ENCODE results near the gene DLX3.

Gene DLX3

DNA sequence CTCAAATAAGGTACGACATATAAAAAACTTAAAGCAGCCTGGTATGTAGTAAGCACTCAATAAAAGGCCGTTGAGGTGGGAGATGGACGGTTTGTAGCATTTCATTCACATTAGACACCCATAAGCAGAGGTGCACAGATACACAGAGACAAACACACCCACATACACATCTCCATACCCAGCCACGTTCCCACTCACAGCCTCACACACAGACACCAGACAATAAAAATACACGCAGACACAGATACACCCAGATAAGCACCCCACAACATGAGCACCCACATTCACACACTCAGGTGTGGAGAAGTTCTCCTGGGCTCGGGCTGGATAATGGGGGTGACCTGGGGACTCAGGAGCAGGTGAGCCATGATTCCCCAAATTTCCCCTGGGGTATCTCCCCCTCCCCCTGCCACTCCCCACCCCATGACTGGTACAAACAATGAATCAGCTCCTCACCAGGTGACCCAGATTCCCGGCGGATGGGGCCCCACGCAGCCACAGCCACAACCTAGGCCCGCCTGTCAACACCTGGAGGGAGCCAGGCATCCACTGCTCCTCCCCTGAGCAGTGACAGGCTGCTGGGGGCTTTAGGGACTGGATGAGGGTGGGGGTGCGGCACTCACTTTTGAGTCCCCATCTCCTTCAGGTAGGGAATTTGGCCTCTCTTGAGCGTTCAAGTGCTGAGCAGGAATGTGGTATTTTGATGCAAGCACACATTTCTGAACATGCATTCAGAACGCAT lies 2.7 kb downstream of the DLX3 start:
- no peak for DNase-seq

DNA sequence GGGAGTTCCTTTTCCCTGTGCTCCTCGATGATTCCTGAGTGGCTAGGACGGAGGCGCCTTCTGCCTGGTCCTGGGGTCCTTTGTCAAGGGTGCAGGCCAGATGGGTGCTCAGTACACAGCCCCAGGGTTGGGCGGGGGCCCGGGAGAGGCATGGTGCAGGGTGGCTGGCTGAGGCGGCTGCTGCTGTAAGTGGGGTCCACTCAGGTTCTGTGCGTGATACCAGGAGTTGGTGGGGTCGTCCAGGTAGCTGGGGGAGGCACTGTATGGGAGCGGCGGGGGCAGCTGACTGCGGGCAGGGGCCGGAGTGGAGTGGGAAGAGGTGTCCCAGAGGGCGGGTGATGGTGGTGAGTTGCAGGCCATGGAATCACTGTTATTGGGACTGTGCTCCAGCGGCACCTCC lies 3.6 kb downstream of the DLX3 start:
- DNase-seq, result no peak

DNA sequence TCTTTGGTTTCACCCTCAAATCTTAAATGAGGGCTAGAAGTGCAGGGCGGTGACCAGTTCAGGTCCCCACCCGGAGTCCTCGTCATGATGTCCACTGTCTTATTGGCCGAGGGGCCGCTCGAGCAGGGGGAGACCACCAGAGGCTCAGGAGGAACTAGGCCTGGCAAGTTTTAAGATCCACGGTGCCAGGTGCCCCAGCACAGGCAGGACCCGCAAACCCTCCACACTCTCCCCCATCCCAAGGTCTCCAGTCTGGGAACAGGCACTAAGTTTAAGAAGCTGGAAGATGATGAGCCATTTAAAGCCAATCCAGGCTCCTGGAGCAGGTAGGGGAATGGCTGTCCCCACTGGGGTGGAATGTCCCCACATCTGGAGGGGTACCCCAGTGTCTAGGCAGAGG lies 4.1 kb downstream of the DLX3 start:
- no peak for DNase-seq

DNA sequence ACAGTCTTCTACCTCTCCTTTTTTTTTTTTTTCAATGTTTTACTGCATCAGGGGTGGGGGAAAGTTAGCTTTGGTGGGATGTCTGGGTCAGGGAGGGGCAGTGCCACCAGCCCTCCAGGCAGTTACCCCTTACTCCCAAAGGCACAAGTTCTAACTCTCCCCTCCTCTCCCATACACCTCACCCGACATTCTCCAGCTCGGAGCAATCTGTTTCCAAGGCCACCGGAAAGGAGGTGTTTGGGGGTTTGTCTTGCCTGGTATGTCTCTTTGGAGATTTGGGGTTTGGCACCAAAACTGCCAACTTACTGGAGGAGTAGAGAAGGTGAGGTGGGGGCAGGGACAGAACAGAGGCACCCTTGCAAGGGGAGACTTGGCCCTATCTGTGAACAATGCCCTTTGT lies 4.7 kb downstream of the DLX3 start:
- DNase-seq, result no peak

DNA sequence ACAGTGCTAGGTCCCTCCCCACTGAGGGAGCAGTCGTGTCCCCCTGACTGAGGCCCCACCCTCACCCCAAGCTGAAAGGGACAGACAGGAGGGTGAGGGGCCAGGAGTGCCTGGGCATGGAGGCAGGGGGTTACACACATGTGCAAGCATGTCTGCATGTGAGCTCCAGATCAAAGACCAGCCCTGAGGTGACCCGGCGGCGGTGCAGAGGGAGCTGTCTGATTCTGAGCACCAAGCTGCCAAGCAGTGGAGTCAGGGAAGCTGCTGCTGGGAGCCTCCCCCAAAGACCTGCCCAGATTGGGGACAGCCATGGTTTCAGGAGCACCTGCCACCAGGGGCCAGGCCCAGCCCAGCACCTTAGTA lies 5.5 kb downstream of the DLX3 start:
- DNase-seq, result no peak

DNA sequence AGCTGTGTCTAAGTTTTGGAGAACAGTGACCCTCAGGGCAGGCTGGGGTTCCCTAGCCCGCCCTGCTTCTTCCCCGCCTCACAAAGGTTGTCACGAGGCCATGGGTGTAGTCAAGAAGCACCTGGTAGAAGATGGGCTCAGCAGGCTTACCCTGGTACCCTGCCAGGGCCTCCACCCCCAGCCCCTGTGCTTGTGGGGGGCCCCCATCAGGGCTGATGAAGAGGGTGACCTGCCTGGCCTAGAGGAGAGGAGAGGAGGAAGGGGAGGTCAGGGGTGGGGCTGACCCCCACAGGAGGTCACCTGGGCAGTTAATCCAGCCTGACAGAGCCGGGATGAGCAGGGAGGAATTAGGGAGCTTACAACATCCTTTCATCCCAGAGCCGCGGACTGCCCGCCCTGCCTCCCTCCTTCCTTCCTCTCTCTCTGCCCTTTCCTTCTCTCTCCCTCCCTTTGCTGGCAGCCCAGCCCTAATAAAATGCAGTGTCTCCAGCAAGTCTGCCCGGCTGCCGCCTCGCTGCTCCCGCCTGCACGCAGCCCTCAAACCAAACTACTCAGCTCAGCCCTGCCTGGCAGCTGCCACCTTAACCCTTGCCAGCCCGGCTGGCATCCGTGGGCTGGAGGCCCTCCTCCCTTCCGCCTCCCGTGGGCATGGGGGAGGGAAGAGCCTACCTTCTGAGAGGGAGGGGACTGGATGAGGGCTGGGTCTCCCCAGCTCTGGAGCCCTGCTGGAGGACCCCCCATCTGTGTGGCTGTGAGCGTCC lies 7.2 kb downstream of the DLX3 start:
- no peak for DNase-seq

DNA sequence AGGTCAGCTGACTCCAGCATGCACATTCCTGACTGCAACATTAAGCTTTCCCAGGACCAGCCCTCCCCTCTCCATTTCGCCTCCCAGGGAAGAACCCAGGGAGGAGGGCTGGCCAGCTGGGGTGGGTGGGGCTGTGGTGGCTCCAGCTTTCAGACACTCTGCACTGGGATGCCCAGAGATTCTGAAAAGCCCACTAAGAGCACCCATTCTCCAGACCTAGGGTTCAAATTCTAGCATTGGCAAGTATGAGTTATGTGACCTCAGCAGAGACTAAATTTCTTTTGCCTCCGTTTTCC lies 7.8 kb downstream of the DLX3 start:
- DNase-seq, result no peak

DNA sequence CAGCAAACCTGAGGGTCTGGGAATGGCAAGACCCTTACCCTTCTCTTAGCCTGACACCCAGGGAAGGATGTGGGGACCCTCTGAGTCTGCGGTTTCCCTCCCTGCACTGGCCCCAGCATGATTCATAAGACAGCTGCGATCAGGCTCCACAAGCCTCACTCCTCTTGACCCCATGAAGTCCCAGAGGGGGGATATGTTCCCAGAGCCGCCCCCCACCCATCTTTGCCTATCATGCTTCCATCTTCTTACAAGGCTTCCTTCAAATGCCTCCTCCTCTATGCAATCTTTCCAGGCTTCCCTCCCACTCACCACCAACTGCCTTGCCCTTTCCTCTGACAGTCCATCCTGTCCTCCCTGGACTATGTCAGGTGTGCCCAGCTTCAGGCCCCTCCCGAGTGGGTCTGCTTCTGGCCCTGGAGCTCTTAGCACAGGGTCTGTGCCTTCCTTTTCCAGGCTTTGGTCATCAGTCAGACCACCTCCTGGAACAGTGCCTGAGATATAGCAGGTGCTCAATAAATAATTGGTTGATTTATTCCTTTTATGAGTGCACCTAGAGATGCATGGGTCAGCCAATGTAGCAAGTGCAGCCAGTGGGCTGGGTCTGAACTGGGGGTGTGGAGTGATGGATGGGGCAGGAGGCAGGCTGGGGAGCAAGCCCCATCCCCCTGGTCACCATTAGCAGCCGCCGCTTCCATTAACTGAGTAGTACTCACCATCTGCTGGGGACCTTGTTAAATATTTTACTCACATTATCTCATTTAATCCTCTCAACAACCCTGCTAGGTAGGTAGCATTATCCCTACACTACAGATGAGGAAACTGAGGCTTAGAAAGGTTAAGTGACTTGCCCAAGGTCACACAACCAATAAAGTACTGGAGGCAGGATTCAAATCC lies 8.4 kb downstream of the DLX3 start:
- DNase-seq, result no peak

DNA sequence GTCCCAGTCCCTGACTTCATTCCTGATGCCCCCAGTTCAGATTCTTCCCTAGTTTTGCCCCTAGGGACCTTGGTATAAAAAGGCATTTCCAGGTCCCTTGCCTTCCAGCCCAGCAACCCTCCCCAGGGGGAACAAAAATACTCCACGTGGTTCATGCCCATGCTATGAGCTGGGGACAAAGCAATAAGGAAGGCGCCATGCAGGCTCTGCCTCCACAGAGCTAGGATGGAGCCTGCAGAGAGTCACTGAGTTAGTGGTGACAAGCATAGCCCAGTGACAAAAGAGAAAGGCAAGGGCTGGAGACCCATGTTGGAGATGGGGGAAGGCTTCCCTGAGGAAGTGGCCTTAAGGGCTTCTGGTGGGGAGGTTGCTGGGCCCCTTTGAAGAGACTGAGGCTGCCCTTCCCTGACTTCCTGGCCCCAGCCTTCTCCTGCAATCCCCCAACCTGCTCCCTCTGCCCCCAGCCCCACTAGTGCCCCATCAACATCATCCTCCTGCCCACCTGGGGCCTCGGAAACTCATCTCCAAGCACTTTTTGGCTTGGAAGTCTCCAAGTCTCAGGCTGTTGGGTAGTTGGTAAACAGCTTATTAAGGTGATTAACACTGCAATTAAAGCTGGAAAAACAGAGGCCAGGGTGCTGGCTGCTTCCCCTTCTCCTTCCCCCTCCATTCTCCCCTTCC lies 9.6 kb downstream of the DLX3 start:
- no peak for DNase-seq

DNA sequence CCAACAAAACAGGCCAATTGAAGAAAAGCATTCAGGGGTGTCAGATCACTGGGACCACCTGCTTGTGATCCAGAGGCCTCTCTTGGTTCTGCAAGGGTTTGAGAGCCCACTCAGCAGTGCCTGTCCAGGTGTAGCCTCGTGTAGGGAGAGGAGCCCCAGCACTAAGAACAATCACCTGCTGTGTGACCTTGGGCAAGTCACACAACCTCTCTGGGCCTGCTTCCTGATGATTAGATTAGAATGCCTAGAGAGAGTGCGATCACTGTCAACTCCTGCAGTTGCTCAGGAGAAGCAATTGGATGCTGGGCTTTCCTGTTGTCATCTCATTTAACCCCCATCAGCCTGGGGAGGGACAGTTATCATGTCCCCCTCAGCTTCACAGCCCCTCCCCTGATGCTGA lies 10.2 kb downstream of the DLX3 start:
- DNase-seq, result no peak

DNA sequence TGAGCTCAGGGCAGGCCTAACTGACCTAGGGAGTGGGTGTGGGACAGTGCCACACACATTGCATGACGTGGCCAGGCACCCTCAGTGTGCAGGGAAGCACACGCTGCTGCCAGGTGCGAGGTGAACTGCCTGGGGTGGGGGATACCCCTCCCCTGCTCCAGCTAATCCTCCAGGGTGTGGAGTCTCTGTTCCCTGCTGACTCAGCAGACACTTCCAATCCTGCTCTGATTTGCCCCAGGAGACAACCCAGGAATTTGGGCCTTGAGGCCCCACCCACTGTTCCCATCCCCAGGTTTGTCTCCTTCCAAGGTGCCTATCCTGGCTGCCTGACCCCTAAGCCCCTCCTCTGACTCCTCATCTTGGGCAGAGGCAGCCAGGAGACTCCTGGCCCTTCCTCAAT lies 10.7 kb downstream of the DLX3 start:
- DNase-seq, result no peak

DNA sequence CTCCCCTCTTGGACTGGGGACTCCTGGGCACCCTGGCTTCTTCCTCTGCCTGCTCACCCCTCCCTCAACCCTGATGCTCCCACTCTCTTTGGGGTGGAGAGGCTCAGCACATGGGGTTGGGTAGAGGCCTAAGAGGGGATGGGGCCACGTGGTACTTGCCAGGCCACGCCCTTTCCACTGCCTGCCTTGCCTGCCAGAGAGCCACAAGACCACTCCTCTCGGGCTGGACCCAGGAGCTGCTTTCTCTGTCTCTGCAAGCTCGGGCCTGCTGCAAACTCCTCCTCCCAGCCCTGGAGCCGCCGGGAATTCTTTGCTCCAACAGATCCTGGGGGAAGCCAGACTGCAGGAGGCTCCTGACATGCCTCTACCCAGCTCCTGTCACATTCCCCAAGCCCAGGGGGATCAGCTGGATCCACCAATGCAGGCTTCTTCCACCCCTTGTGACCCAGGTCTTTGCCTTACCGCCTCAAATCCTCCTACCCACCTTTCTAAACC lies 14.3 kb downstream of the DLX3 start:
- no peak for DNase-seq

DNA sequence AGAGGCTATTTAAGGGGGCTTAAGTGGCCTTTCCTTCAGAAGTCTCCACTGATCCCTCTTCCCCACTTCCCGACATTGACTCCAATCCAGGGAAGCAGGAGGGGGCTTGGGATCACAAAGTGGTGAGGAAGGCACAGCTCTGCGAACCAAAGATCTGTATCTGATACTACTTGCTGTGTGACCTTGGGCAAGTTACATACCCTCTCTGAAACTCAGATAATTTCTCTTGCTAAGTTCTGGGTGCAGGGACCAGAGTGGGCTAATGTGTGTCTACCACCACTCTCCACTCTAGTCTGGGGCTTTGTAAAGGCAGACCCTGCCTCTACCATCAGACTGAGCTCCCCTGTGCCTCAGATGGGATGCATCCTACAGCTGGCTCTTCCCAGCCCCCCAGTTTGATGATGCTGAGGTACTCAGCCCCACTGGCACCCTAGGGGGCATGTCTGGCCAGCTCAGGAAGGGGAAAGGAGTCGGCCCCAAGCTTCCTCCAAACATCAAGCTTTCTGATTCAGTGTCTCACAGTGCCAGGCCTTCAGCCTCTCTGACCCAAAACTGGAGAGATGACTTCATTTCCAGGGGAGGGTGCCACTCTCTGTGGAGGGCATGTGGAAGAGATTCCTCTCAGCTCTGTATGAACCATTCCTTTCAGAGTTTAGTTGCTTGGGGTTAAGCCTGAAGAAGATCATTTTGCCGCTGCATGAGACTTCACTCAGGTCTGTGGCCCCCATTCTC lies 15.1 kb downstream of the DLX3 start:
- no peak for DNase-seq

DNA sequence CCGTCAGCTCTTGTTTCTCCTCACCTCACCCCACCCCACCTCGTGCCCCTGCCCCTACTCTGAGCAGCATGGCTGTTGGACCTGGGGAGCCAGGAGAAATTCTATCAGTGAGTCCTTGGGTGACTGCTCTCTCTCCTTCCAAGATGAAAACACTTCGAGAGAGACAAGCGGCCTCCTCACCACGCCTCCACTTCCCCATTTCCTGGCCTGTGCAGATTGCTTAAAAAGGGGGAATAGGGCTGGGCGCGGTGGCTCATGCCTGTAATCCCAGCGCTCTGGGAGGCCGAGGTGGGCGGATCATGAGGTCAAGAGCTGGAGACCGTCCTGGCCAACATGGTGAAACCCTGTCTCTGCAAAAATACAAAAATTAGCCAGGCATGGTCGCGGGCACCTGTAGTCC lies 16.5 kb downstream of the DLX3 start:
- no peak for DNase-seq

DNA sequence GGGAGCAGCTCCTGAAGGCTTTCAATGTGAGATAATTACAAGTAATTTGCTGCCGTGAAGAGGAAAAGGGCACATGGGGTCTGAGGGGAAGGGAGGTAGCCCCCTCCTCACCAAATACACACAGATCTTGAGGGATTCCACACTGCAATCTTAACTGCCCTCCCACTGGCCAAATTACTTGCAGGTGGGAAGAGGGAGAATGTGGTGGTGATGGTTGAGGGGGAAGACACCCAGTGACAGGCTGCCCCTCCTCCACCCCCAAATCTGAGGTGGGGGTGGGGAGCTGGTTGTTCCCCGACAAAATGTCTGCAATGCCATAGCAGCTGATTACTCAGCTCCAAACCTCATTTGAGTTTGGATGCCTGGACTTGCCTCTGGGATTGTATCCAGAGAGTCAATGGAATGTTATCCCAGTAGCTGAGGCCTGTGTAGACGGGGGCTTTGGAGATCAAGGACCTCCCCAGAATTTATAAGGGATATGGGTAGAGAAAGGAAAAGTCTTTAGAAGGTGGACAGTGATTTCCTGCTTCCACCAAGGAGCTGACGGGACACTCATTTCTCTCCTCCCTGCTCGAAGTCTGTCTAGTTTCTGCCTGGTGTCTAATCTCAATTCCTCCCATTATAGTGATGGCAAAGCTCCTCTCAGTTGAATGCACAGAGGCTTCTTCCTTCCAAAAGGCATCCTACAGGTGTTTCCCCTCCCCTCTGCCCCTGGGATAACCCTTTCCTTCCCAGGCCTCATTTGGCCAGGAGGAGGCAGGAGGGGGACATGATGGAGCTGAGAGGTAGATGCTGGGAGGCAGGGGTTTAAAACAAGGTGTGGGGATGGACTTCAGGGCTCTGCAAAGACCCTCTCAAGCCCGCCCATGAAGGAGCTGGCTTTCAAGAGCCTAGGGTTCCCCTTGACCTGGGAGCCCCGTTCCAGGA lies 17.3 kb downstream of the DLX3 start:
- DNase-seq, result no peak

DNA sequence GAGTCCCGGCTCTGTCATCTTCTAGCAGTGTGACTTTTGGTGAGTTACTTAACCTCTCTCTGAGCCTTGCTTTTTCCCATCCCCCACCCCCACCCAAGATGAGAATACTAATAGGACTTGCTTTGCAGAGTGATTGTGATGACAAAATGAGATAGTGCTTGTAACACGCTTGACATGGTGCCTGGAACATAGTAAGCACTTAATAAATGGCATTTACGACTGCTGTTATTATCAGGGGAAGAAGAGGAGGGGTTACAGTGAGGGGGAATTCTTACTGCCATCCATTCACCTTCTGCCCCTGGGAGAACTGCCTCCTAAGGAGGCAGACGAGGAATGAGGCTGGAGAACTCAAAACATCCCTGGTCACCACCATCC lies 18.2 kb downstream of the DLX3 start:
- DNase-seq, result no peak

DNA sequence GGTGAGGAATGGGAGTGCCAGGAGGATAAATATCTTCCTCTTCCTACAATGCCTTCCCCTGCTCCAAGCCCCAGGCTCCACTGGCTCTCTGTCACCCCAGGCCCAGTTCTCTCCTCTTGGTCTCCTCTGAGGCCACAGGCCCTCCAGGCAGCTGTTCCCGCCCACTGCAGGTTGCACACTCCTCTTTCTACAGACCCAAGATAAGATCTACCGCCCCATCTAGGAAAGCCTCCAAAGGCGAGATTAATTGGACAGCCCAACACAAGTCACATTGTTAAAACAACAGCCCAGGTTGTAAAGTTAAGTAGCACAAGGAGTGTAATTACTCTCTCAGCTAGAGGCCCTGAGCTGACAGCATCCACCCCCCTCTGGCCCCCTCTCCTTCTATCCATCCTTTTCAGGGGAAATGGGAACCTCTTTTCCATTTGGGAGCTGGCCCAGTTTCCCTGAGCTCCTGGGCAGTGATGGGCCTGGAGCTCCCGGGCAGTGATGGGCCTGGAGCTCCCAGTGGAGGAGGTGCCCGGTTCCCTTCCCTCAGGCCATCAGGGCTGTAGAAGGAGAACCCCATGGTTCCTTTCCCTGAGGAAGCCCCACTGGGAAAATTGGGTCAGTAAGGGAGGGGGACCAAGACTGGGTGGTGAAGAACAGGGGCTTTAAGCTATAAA lies 18.7 kb downstream of the DLX3 start:
- no peak for DNase-seq

DNA sequence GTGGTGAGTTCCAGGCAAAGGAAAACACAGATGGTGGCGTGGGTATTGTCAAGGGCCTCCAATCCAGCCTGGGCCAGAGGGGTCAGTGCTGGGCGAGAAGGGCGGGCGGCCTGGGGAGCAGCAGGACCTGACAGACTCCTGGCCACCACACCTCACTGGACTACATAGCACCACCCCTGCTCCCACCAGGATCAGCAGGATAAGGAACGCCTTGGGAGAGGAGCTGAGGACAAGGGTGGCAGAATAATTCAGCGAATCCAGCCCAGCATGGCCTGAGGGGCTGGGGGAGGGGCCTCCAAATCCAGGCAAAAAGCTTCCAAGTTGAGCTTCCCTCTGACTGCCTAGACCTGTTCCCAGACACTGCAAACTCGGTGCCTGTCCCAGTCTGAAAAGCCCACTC lies 19.5 kb downstream of the DLX3 start:
- no peak for DNase-seq

DNA sequence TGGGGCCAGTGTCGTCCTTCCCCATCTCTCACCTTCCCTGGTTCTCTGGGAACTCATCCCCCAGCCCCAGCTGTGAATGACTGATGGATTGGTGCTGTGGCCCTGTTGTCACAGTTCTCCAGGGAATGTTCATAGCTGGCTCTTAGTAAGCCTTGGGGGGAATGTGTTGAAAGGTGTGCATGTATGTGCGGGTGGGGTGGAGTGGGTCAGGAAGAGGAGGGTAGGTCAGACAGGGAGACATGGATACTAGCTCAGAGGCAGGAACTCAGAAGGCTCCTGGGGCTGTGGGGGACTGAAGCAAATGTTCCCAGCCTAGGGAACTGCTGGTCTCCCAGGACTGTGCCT lies 21.8 kb downstream of the DLX3 start:
- DNase-seq, result no peak

DNA sequence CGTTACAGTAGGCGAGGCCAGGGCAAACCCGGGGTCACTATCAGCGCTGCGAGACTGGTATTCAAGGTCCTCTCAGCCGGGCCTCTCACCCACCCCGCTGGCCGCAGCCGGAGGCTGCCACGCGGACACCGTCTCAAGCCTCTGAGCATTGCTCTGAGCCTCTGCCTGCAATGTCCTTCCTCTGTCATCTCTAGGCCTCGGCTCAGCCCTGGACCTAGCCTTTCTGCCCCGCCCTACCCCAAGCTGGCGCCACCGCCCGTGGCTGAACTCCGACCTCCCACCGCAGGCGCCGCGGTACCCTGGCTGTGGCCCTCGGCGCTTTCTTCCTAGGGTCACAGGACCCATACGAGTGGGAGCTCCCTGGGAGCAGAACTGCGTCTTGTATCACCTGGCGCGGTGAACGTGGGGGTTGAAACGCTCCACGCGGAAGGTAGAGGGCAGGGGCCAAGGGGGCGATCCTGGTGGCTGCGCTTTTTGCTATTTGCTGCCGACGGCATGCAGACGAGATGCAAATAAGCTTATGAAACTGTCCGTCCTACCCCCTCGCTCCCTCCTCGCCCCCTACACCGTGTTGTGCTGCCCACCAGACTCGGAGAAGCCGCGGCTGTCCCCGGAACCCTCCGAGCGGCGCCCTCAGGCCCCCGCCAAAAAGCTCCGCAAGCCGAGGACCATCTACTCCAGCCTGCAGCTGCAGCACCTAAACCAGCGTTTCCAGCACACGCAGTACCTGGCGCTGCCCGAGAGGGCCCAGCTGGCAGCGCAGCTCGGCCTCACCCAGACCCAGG lies 22.3 kb downstream of the DLX3 start:
- no peak for DNase-seq

Data from CD4-positive, alpha-beta T cell treated with Interferon alpha-2 for 1 hour (primary cell).